Endothelial cell of umbilical vein (primary cell): ENCODE measurements around the gene YWHAQ. TPM values are rescaled to one million over a fixed set of nuclear protein-coding genes. Genes with fewer than 3 reads are reported as not detected.

Experiments used
- BruUV-seq: library from RNA; stranded (reverse); fragments of 400-500 nt; replicated peaks from 2 replicates; lab custom pipeline; 2021; lab: Mats Ljungman, UMichigan
- CTCF ChIA-PET: fragments of 300-600, 350-600 bp; sonication (Branson Sonifier 250); formaldehyde crosslinking; loops from one replicate; lab custom pipeline; 2021; ENCODE audit warnings: antibody characterized with exemption, inconsistent platforms; lab: Charles Lee
- POLR2A ChIA-PET: fragments of 300-600, 350-600 bp; sonication (Branson Sonifier 250); formaldehyde crosslinking; loops from one replicate; lab custom pipeline; 2021; ENCODE audit warnings: antibody characterized with exemption, inconsistent platforms; lab: Charles Lee
- DNase-seq: peaks from one replicate; pipeline ENCODE4 v3.0.0-alpha.2; 2011; ENCODE audit warnings: low read depth, low spot score
- FAIRE-seq: peaks from 2 replicates; lab custom pipeline; 2011; peaks lifted over from hg19 to GRCh38; lab: Jason Lieb, UNC
- H2AFZ ChIP-seq: 2 replicates; pipeline ENCODE4 v1.6.0; 2012; ENCODE audit warnings: low read depth, low read length, control low read depth, inconsistent platforms
- H3K27ac ChIP-seq: 2 replicates; pipeline ENCODE4 v1.5.1; 2011; ENCODE audit warnings: low read depth, mild to moderate bottlenecking, control low read depth, low read length, moderate library complexity; ENCODE audit not compliant: insufficient read depth
- H3K27me3 ChIP-seq, 2 experiments: 2 replicates each; pipeline versions ENCODE4 v1.6.0 to v1.6.1; 2011; ENCODE audit warnings: low read length in 2 of 2, mixed read lengths in 1 of 2; ENCODE audit not compliant: control insufficient read depth in 2 of 2, insufficient read depth in 2 of 2
- H3K36me3 ChIP-seq, 2 experiments: 2 replicates in 1 of 2; 3 replicates in 1 of 2; pipeline ENCODE4 v1.5.1; 2011; ENCODE audit warnings: low read length in 2 of 2, mild to moderate bottlenecking in 1 of 2, moderate library complexity in 1 of 2; ENCODE audit not compliant: control insufficient read depth in 2 of 2, insufficient read depth in 2 of 2; ENCODE audit errors: extremely low read depth in 1 of 2
- H3K4me1 ChIP-seq: 3 replicates; pipeline ENCODE4 v1.5.1; 2011; ENCODE audit warnings: mild to moderate bottlenecking, low read length; ENCODE audit not compliant: control insufficient read depth, insufficient read depth; ENCODE audit errors: extremely low read depth
- H3K4me2 ChIP-seq: 2 replicates; pipeline ENCODE4 v1.6.1; 2011; ENCODE audit warnings: low read length, control low read depth, mixed read lengths; ENCODE audit not compliant: insufficient read depth
- H3K4me3 ChIP-seq, 3 experiments: fragments of 200-600 bp in 1 of 3; sonication (generic), shearing (Covaris generic) in 1 of 3; replicated peaks in 1 of 3; 2 replicates each; pipeline ENCODE4 v1.5.1; 2011 to 2016; ENCODE audit warnings: control low read depth in 3 of 3, low read length in 3 of 3, mild to moderate bottlenecking in 2 of 3, inconsistent platforms in 1 of 3, low read depth in 1 of 3, moderate library complexity in 1 of 3; ENCODE audit not compliant: insufficient read depth in 1 of 3
- H3K79me2 ChIP-seq: 2 replicates; pipeline ENCODE4 v1.6.0; 2012; ENCODE audit warnings: low read length, inconsistent platforms; ENCODE audit not compliant: control insufficient read depth, insufficient read depth
- H3K9ac ChIP-seq: replicated peaks from 2 replicates; pipeline ENCODE3; 2011; ENCODE audit warnings: low read length, control low read depth; ENCODE audit not compliant: insufficient read depth; ENCODE audit errors: extremely low read depth
- H3K9me1 ChIP-seq: replicated peaks from 3 replicates; pipeline ENCODE4 v1.6.0; 2011; ENCODE audit warnings: mild to moderate bottlenecking, low read length; ENCODE audit not compliant: control insufficient read depth, insufficient read depth; ENCODE audit errors: extremely low read depth
- H3K9me3 ChIP-seq: replicated peaks from 2 replicates; pipeline ENCODE4 v1.5.1; 2012; ENCODE audit warnings: low read length, inconsistent platforms; ENCODE audit not compliant: control insufficient read depth, insufficient read depth
- H4K20me1 ChIP-seq: replicated peaks from 2 replicates; pipeline ENCODE3; 2011; ENCODE audit warnings: mild to moderate bottlenecking, low read length; ENCODE audit not compliant: control insufficient read depth, insufficient read depth; ENCODE audit errors: extremely low read depth
- EZH2 ChIP-seq: IDR thresholded peaks from 2 replicates; pipeline ENCODE4 v1.6.1; 2012; ENCODE audit warnings: borderline replicate concordance, low read depth, mild to moderate bottlenecking, moderate library complexity, low read length, inconsistent platforms; ENCODE audit not compliant: severe bottlenecking
- GATA2 ChIP-seq: IDR thresholded peaks from 2 replicates; pipeline ENCODE4 v1.7.0; 2011; ENCODE audit warnings: low read depth, mild to moderate bottlenecking, moderate library complexity, mixed read lengths, low read length; ENCODE audit not compliant: insufficient read length, insufficient read depth
- JUN ChIP-seq: IDR thresholded peaks from 2 replicates; pipeline ENCODE4 v1.6.1; 2011; ENCODE audit warnings: borderline replicate concordance, low read depth; ENCODE audit not compliant: insufficient read length, insufficient read depth
- POLR2AphosphoS5 ChIP-seq: IDR thresholded peaks from 2 replicates; pipeline ENCODE4 v1.6.1; 2012; ENCODE audit warnings: low read depth, mild to moderate bottlenecking, control low read depth, low read length, moderate library complexity; ENCODE audit not compliant: insufficient read depth
- dilution Hi-C: fragments of 300-500 bp; cut with MboI; formaldehyde crosslinking; loops from one replicate; pipeline ENCODE4 v1.15.0; 2019; ENCODE audit warnings: low sequenced_read_pairs; ENCODE audit not compliant: extremely low pct_ligation_motif_present
- intact Hi-C: fragments of 100-400 bp; cut with micrococcal nuclease; formaldehyde crosslinking; loops from one replicate; pipeline ENCODE4 v1.10.0; 2022
- polyA plus RNA-seq, 4 experiments: library from polyadenylated mRNA; depleted of rRNA in 3 of 4; stranded (reverse) in 3 of 4; unstranded in 1 of 4; fragments of >200 nt; gene quantifications; 2 replicates each; pipeline versions ENCODE4 v1.2.1 to v1.2.3, GENCODE V29; 2011 to 2012; ENCODE audit warnings: missing spikeins in 1 of 4
- total RNA-seq: library from RNA; stranded (reverse); gene quantifications from 2 replicates; pipeline ENCODE4 v1.2.3, GENCODE V29; 2021
- TF ChIP-seq, protein P1 (sequence below), 2 donors: IDR thresholded peaks; 1 replicate in 1 of 2; 2 replicates in 1 of 2; pipeline ENCODE4 v1.5.1; 2011; ENCODE audit warnings: low read length in 2 of 2, mild to moderate bottlenecking in 2 of 2, moderate library complexity in 2 of 2, control low read depth in 1 of 2, inconsistent platforms in 1 of 2, low read depth in 1 of 2; ENCODE audit not compliant: insufficient read depth in 1 of 2; ENCODE audit errors: extremely low read depth in 1 of 2
- TF ChIP-seq, protein P2 (sequence below): IDR thresholded peaks from 2 replicates; pipeline ENCODE4 v1.6.1; 2011; ENCODE audit not compliant: insufficient read depth, insufficient read length

Gene YWHAQ
- total and polyA plus RNA-seq, 2 donors (not counting 3 experiments of a cell fraction or from before 2014, with no cell fraction given): 217 to 456 TPM

DNA sequence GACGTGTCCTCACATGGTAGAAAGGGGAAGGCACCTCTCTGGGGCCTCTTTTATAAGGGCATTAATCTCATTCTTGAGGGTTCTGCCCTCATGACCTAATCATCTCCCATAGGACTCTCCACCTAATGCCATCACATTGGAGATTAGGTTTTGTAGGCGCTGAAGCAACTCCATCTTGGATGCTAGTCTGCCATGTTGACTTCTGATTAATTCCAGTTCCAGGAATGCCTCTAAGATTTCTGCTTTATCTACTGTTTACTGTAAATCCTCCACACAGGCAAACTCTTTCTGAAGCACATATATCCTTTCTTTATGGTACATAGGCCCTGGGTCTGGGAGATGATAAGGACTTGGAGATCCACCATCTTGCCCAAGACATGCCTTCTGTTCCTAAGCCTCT lies 49.3 kb upstream of the YWHAQ start:
- no peak overlapping the region for H3K4me2 ChIP-seq
- no peak overlapping the region for H3K4me3 ChIP-seq
- ChIA-PET CTCF (no interaction called here), POLR2A (no interaction called here)
- no peak for DNase-seq
- H3K9me3 ChIP-seq: no peaks in the 10 kb centered on the region
- H3K27me3 ChIP-seq: no peaks in the 10 kb centered on the region
- H3K9ac ChIP-seq: no peak overlapping the region
- H3K9me1 ChIP-seq: no peaks in the 10 kb centered on the region
- TF ChIP-seq POLR2AphosphoS5: no peak
- H2AFZ ChIP-seq: no peak overlapping the region
- dilution Hi-C loops: no loop called here
- H4K20me1 ChIP-seq: no peaks in the 10 kb centered on the region
- no peak overlapping the region for H3K27ac ChIP-seq
- no peaks in the 10 kb centered on the region for H3K36me3 ChIP-seq
- peaks cover 16% of the 10 kb centered on the region for H3K4me1 ChIP-seq
- no peak for FAIRE-seq
- H3K79me2 ChIP-seq: no peaks in the 10 kb centered on the region
- no TSS peak for BruUV-seq
- intact Hi-C loops: no loop called here

DNA sequence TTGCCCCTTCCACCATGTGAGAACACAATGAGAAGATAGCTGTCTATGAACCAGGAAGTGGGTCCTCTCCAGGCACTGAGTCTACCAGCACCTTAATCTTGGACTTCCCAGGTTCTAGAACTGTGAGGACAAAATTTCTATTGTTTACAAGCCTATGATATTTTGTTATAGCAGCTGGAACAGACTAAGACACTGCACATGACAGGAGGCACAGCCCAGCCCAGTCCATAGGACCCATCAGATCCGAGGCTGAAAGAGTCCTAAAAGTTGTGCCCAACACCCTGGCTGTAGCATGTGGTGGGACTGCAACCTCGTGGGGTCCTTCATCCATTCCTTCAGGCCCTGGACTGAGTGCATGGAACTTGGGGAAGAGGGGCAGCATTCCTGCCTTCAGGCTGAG lies 48.4 kb upstream of the YWHAQ start:
- Histone ChIP-seq H3K27ac (no peak overlapping the region), H3K9me1 (no peaks in the 10 kb centered on the region), H3K27me3 (no peaks in the 10 kb centered on the region), H3K4me3 (no peak overlapping the region), H3K4me1 (peaks cover 19% of the 10 kb centered on the region), H3K36me3 (no peaks in the 10 kb centered on the region), H3K4me2 (no peak overlapping the region), H2AFZ (no peak overlapping the region), H3K9ac (no peak overlapping the region), H3K9me3 (no peaks in the 10 kb centered on the region), H3K79me2 (no peaks in the 10 kb centered on the region), H4K20me1 (no peaks in the 10 kb centered on the region)
- no TSS peak for BruUV-seq
- no peak for FAIRE-seq
- intact Hi-C loops: no loop called here
- ChIA-PET CTCF (no interaction called here), POLR2A (no interaction called here)
- no peak for DNase-seq
- TF ChIP-seq GATA2 (no peak), EZH2 (no peak), JUN (no peak)
- TF ChIP-seq, protein P1, sequence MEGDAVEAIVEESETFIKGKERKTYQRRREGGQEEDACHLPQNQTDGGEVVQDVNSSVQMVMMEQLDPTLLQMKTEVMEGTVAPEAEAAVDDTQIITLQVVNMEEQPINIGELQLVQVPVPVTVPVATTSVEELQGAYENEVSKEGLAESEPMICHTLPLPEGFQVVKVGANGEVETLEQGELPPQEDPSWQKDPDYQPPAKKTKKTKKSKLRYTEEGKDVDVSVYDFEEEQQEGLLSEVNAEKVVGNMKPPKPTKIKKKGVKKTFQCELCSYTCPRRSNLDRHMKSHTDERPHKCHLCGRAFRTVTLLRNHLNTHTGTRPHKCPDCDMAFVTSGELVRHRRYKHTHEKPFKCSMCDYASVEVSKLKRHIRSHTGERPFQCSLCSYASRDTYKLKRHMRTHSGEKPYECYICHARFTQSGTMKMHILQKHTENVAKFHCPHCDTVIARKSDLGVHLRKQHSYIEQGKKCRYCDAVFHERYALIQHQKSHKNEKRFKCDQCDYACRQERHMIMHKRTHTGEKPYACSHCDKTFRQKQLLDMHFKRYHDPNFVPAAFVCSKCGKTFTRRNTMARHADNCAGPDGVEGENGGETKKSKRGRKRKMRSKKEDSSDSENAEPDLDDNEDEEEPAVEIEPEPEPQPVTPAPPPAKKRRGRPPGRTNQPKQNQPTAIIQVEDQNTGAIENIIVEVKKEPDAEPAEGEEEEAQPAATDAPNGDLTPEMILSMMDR (IDR thresholded peaks at IDR 0.05; ENCODE audit: extremely low read depth in 1 of 2, insufficient read depth in 1 of 2, low read depth in 1 of 2, low read length in 2 of 2): no peak
- TF ChIP-seq, protein P2, sequence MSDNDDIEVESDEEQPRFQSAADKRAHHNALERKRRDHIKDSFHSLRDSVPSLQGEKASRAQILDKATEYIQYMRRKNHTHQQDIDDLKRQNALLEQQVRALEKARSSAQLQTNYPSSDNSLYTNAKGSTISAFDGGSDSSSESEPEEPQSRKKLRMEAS: no peak
- dilution Hi-C loops: no loop called here
